Lower leg skin (tissue), 3 donors: Measurements from ENCODE around the gene GALNT1.

ENCODE experiments used
- CTCF ChIP-seq, 3 donors: fragments of 450-650 bp; IDR thresholded peaks; one replicate each; pipeline ENCODE4 v1.5.1; 2016; ENCODE audit warnings: antibody characterized with exemption in 3 of 3, mild to moderate bottlenecking in 3 of 3, moderate library complexity in 2 of 3
- POLR2A ChIP-seq, 2 donors: fragments of 450-650 bp; IDR thresholded peaks; one replicate each; pipeline ENCODE4 v1.6.1; 2016 to 2017; ENCODE audit warnings: antibody characterized with exemption in 2 of 2, mild to moderate bottlenecking in 1 of 2, moderate library complexity in 1 of 2

DNA sequence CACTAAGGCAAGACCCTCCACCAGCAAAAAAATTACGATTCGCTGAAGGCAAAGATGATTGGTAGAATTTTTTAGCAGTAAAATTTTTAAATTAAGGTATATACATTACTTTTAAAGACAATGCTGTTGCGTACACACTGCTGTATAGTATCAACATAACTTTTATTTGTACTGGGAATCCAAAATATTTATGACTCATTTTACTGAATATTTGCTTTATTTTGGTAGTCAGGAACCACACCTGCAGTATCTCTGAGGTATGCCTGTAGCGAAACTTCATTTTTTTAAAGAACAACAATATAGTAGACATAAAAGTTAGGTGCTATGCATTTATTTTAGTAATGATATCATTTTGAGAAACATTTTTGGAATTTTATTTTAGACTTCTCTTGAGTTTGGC, 57.8 kb downstream of the GALNT1 start:
- TF ChIP-seq CTCF (IDR thresholded peaks at IDR 0.05) (no peak), POLR2A (IDR thresholded peaks at IDR 0.05) (no peak)
